Osteoblast (primary cell): ENCODE data around the gene NOX4. TPM values are rescaled to one million over a fixed set of nuclear protein-coding genes. Genes with fewer than 3 reads are reported as not detected.

Experiments
- DNase-seq: peaks from one replicate; pipeline ENCODE4 v3.0.0; 2011; ENCODE audit warnings: low spot score, mixed read lengths; ENCODE audit not compliant: insufficient read length; ENCODE audit errors: missing footprints
- H2AFZ ChIP-seq: 2 replicates; pipeline ENCODE4 v1.6.0; 2011; ENCODE audit warnings: mild to moderate bottlenecking, low read length
- H3K27ac ChIP-seq: 2 replicates; pipeline ENCODE4 v1.5.1; 2011; ENCODE audit warnings: mild to moderate bottlenecking, low read depth, low read length, moderate library complexity
- H3K27me3 ChIP-seq: 2 replicates; pipeline ENCODE4 v1.6.0; 2012; ENCODE audit warnings: mild to moderate bottlenecking, control low read depth, inconsistent platforms, low read length, moderate library complexity; ENCODE audit not compliant: insufficient read depth
- H3K36me3 ChIP-seq: 2 replicates; pipeline ENCODE4 v1.5.1; 2011; ENCODE audit warnings: mild to moderate bottlenecking, low read length, control low read depth, moderate library complexity; ENCODE audit not compliant: insufficient read depth
- H3K4me1 ChIP-seq: 2 replicates; pipeline ENCODE4 v1.5.1; 2011; ENCODE audit warnings: mild to moderate bottlenecking, low read length, control low read depth, moderate library complexity; ENCODE audit not compliant: insufficient read depth
- H3K4me2 ChIP-seq: 2 replicates; pipeline ENCODE4 v1.6.0; 2011; ENCODE audit warnings: mild to moderate bottlenecking, low read length; ENCODE audit not compliant: insufficient read depth
- H3K4me3 ChIP-seq: fragments of 200-600 bp; sonication (generic); 3 replicates; pipeline ENCODE4 v1.5.1; 2012; ENCODE audit warnings: mild to moderate bottlenecking, low read length, inconsistent platforms; ENCODE audit not compliant: insufficient read depth
- H3K79me2 ChIP-seq: 2 replicates; pipeline ENCODE4 v1.6.0; 2012; ENCODE audit warnings: mild to moderate bottlenecking, low read length, control low read depth, inconsistent platforms; ENCODE audit not compliant: insufficient read depth
- H3K9me3 ChIP-seq: 2 replicates; pipeline ENCODE4 v1.5.1; 2011; ENCODE audit warnings: low read depth, low read length, control low read depth
- H4K20me1 ChIP-seq: 2 replicates; pipeline ENCODE4 v1.6.0; 2012; ENCODE audit warnings: mild to moderate bottlenecking, low read length, control low read depth; ENCODE audit not compliant: insufficient read depth
- total RNA-seq: library from RNA; depleted of rRNA; stranded (reverse); fragments of >200 nt; gene quantifications from 2 replicates; pipeline ENCODE4 v1.2.3, GENCODE V29; 2012
- TF ChIP-seq, protein P1 (sequence below): IDR thresholded peaks from 2 replicates; pipeline ENCODE4 v1.5.1; 2011; ENCODE audit warnings: mild to moderate bottlenecking, low read depth, low read length, moderate library complexity; ENCODE audit errors: extremely low read depth

The NOX4 gene
- total RNA-seq, 1 donor: 1.8 TPM

- no peak for DNase-seq
- Histone ChIP-seq H3K27ac (no peak overlapping the region), H3K4me2 (no peak overlapping the region), H2AFZ (no peak overlapping the region), H4K20me1 (no peaks in the 10 kb centered on the region), H3K4me3 (no peak overlapping the region), H3K9me3 (no peaks in the 10 kb centered on the region), H3K36me3 (no peaks in the 10 kb centered on the region), H3K79me2 (no peaks in the 10 kb centered on the region), H3K4me1 (peaks cover 4% of the 10 kb centered on the region), H3K27me3 (no peaks in the 10 kb centered on the region)
- TF ChIP-seq, protein P1, sequence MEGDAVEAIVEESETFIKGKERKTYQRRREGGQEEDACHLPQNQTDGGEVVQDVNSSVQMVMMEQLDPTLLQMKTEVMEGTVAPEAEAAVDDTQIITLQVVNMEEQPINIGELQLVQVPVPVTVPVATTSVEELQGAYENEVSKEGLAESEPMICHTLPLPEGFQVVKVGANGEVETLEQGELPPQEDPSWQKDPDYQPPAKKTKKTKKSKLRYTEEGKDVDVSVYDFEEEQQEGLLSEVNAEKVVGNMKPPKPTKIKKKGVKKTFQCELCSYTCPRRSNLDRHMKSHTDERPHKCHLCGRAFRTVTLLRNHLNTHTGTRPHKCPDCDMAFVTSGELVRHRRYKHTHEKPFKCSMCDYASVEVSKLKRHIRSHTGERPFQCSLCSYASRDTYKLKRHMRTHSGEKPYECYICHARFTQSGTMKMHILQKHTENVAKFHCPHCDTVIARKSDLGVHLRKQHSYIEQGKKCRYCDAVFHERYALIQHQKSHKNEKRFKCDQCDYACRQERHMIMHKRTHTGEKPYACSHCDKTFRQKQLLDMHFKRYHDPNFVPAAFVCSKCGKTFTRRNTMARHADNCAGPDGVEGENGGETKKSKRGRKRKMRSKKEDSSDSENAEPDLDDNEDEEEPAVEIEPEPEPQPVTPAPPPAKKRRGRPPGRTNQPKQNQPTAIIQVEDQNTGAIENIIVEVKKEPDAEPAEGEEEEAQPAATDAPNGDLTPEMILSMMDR: no peak
Observed at GRCh38 chr11:89493431-89493830, 2.3 kb upstream of the NOX4 start.

GRCh38 chr11:89490602-89490980, 584 bp downstream of the NOX4 start:
- Histone ChIP-seq H3K4me2 (peak overlapping the region; percentile 86), H2AFZ (peak overlapping the region; percentile 83), H3K36me3 (no peaks in the 10 kb centered on the region), H3K79me2 (no peaks in the 10 kb centered on the region), H3K4me1 (no peaks in the 10 kb centered on the region), H3K27me3 (no peaks in the 10 kb centered on the region), H3K9me3 (no peaks in the 10 kb centered on the region), H3K4me3 (peak overlapping the region; percentile 77), H4K20me1 (no peaks in the 10 kb centered on the region), H3K27ac (no peak overlapping the region)
- peak; percentile 25 for DNase-seq
- TF ChIP-seq, protein P1: no peak

DNA sequence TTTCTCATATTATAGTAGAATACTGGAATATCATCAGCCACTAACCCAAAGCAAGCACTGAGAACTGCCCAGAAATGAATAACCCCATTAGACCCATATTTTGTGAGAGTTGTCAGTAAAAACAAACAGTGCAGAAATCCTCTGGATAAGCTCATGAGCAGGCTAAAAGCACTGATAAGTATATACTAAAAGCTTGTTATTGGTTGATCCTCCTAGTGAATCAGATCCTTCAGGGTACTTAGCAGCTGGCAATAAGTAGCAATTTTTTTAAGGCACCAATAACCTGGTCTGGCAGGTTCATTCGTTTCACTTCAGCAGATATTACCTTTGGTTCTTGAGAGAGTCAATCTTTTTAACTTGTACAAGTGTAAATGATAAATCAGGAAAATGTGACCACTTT, 1.2 kb downstream of the NOX4 start:
- H3K4me3 ChIP-seq: no peak overlapping the region
- no peaks in the 10 kb centered on the region for H3K27me3 ChIP-seq
- H3K36me3 ChIP-seq: no peaks in the 10 kb centered on the region
- H3K4me2 ChIP-seq: peak overlapping the region; percentile 86
- H3K27ac ChIP-seq: no peak overlapping the region
- TF ChIP-seq, protein P1: no peak
- no peaks in the 10 kb centered on the region for H3K79me2 ChIP-seq
- no peak overlapping the region for H2AFZ ChIP-seq
- DNase-seq: no peak
- no peaks in the 10 kb centered on the region for H4K20me1 ChIP-seq
- H3K4me1 ChIP-seq: no peaks in the 10 kb centered on the region
- no peaks in the 10 kb centered on the region for H3K9me3 ChIP-seq

DNA sequence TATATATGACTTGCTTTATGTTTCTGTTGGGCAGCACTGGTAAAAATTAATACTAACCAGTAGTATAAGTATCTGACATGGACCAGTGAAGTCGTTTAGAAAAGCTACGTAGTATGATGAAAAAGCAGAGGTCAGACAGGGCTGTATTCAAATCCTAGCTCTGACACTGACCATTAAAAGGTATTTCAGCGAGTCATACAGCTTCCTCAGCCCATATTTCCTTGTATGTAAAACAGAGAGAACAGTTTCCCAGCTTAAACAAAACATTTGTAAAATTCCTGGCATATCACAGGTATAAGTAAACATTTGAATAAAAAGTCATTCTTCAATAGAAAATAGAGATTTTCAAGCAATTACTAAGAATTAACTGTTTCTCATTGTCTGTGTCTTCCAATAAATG, 4.2 kb downstream of the NOX4 start:
- Histone ChIP-seq H3K27ac (no peak overlapping the region), H3K4me3 (no peak overlapping the region), H3K79me2 (no peaks in the 10 kb centered on the region), H3K4me1 (no peaks in the 10 kb centered on the region), H2AFZ (no peak overlapping the region), H4K20me1 (no peaks in the 10 kb centered on the region), H3K4me2 (no peak overlapping the region), H3K27me3 (no peaks in the 10 kb centered on the region), H3K36me3 (no peaks in the 10 kb centered on the region), H3K9me3 (no peaks in the 10 kb centered on the region)
- no peak for DNase-seq
- TF ChIP-seq, protein P1: no peak
